GM23338 (cell line): ENCODE results near the gene PPP2R2B. TPM values are rescaled to one million over a fixed set of nuclear protein-coding genes. Genes with fewer than 3 reads are reported as not detected.

ENCODE experiments used
- ATAC-seq: fragments of 200-7000 bp; cut with Tn5 transposase; 3 replicates; pipeline ENCODE4 v1.9.1; 2020
- DNase-seq: peaks from one replicate; pipeline ENCODE4 v3.0.0-alpha.2; 2015; ENCODE audit warnings: low spot score
- H2AFZ ChIP-seq: fragments of 200-600 bp; sonication (generic); 2 replicates; pipeline ENCODE4 v1.8.0; 2016; ENCODE audit warnings: antibody characterized with exemption, mild to moderate bottlenecking, moderate library complexity
- H3F3A ChIP-seq: fragments of 200-600 bp; sonication (generic); replicated peaks from 2 replicates; pipeline ENCODE4 v1.8.0; 2017; ENCODE audit warnings: antibody characterized with exemption, mixed run types, low read depth
- H3K27ac ChIP-seq: fragments of 200-600 bp; sonication (generic); 2 replicates; pipeline ENCODE4 v1.6.1; 2016; ENCODE audit warnings: low read depth
- H3K27me3 ChIP-seq: fragments of 200-600 bp; sonication (generic); 2 replicates; pipeline ENCODE4 v1.8.0; 2016; ENCODE audit warnings: mild to moderate bottlenecking, mixed run types, moderate library complexity; ENCODE audit not compliant: insufficient read depth
- H3K36me3 ChIP-seq: fragments of 200-600 bp; sonication (generic); 2 replicates; pipeline ENCODE4 v1.8.0; 2016; ENCODE audit warnings: mild to moderate bottlenecking; ENCODE audit not compliant: insufficient read depth
- H3K4me1 ChIP-seq: fragments of 200-600 bp; sonication (generic); 2 replicates; pipeline ENCODE4 v1.8.0; 2016; ENCODE audit warnings: mild to moderate bottlenecking, moderate library complexity; ENCODE audit not compliant: insufficient read depth
- H3K4me2 ChIP-seq: fragments of 200-600 bp; sonication (generic); 2 replicates; pipeline ENCODE4 v1.7.1; 2017; ENCODE audit warnings: mixed run types
- H3K4me3 ChIP-seq: fragments of 200-600 bp; sonication (generic); 2 replicates; pipeline ENCODE4 v1.6.1; 2016; ENCODE audit warnings: mixed run types
- H3K79me2 ChIP-seq: fragments of 200-600 bp; sonication (generic); replicated peaks from 2 replicates; pipeline ENCODE4 v1.8.0; 2017; ENCODE audit warnings: mild to moderate bottlenecking; ENCODE audit not compliant: insufficient read depth
- H3K9me2 ChIP-seq: fragments of 200-600 bp; sonication (generic); 2 replicates; pipeline ENCODE4 v1.8.0; 2017; ENCODE audit not compliant: insufficient read depth
- H4K20me1 ChIP-seq: fragments of 200-600 bp; sonication (generic); replicated peaks from 2 replicates; pipeline ENCODE4 v1.8.0; 2017; ENCODE audit warnings: mild to moderate bottlenecking; ENCODE audit not compliant: insufficient read depth
- H3K27ac Mint-ChIP-seq: 2 replicates; pipeline ENCODE4 v1.8.0; 2020; ENCODE audit warnings: inconsistent platforms, mild to moderate bottlenecking, moderate library complexity, mixed read lengths
- H3K27me3 Mint-ChIP-seq: 3 replicates; pipeline ENCODE4 v1.8.0; 2022; ENCODE audit warnings: low read depth, mild to moderate bottlenecking, moderate library complexity, mixed read lengths, inconsistent platforms; ENCODE audit not compliant: insufficient read depth, poor library complexity
- H3K36me3 Mint-ChIP-seq: 3 replicates; pipeline ENCODE4 v1.8.0; 2021; ENCODE audit warnings: low read depth, mild to moderate bottlenecking, inconsistent platforms, moderate library complexity, mixed read lengths
- H3K4me1 Mint-ChIP-seq: 3 replicates; pipeline ENCODE4 v1.8.0; 2020; ENCODE audit warnings: mild to moderate bottlenecking, inconsistent platforms, mixed read lengths
- H3K4me3 Mint-ChIP-seq: 3 replicates; pipeline ENCODE4 v1.8.0; 2021; ENCODE audit warnings: moderate library complexity, mild to moderate bottlenecking, inconsistent platforms, mixed read lengths
- H3K9me3 Mint-ChIP-seq: 3 replicates; pipeline ENCODE4 v1.8.0; 2020; ENCODE audit warnings: moderate library complexity, mild to moderate bottlenecking, inconsistent platforms, mixed read lengths
- CREB1 ChIP-seq: fragments of 250-450 bp; sonication (Bioruptor Pico); IDR thresholded peaks from 2 replicates; pipeline ENCODE4 v1.5.0; 2020; ENCODE audit warnings: low read depth, mild to moderate bottlenecking, moderate library complexity
- CTCF ChIP-seq, 2 experiments: fragments of 200-600 bp in 1 of 2; sonication (generic) in 1 of 2; conservative IDR thresholded peaks; 2 replicates each; pipeline versions ENCODE4 v1.5.1 to v1.6.1; 2016 to 2017; ENCODE audit warnings: antibody characterized with exemption in 2 of 2, low read depth in 2 of 2, mild to moderate bottlenecking in 2 of 2, moderate library complexity in 1 of 2
- ETS1 ChIP-seq: IDR thresholded peaks from 2 replicates; pipeline ENCODE4 v1.6.1; 2016; ENCODE audit warnings: antibody characterized with exemption
- EZH2 ChIP-seq: fragments of 200-600 bp; sonication (generic); IDR thresholded peaks from one replicate; pipeline ENCODE4 v1.8.0; 2017; ENCODE audit warnings: antibody characterized with exemption, mild to moderate bottlenecking, low read depth; ENCODE audit not compliant: unreplicated experiment
- EZH2phosphoT487 ChIP-seq: fragments of 200-600 bp; sonication (generic); IDR thresholded peaks from one replicate; pipeline ENCODE4 v1.8.1; 2018; ENCODE audit warnings: antibody characterized with exemption; ENCODE audit not compliant: unreplicated experiment
- JUNB ChIP-seq: IDR thresholded peaks from one replicate; pipeline ENCODE4 v1.6.1; 2016; ENCODE audit warnings: antibody characterized with exemption; ENCODE audit not compliant: unreplicated experiment
- NANOG ChIP-seq: IDR thresholded peaks from 2 replicates; pipeline ENCODE4 v1.6.1; 2016; ENCODE audit warnings: antibody characterized with exemption, borderline replicate concordance
- POLR2AphosphoS5 ChIP-seq: IDR thresholded peaks from 2 replicates; pipeline ENCODE4 v1.6.1; 2016; ENCODE audit warnings: antibody characterized with exemption, low read depth
- STAT1 ChIP-seq: IDR thresholded peaks from one replicate; pipeline ENCODE4 v1.6.1; 2016; ENCODE audit warnings: antibody characterized with exemption; ENCODE audit not compliant: unreplicated experiment
- ZNF114 ChIP-seq: fragments of 250-450 bp; sonication (Bioruptor Pico); IDR thresholded peaks from 2 replicates; pipeline ENCODE4 v1.5.0; 2020; ENCODE audit warnings: mild to moderate bottlenecking, moderate library complexity
- ZNF331 ChIP-seq: fragments of 250-450 bp; sonication (Bioruptor Pico); IDR thresholded peaks from 2 replicates; pipeline ENCODE4 v1.5.0; 2020; ENCODE audit warnings: low read depth, mild to moderate bottlenecking, moderate library complexity
- ZNF462 ChIP-seq: fragments of 250-450 bp; sonication (Bioruptor Pico); IDR thresholded peaks from 2 replicates; pipeline ENCODE4 v1.5.0; 2020; ENCODE audit warnings: mild to moderate bottlenecking, moderate library complexity
- polyA plus RNA-seq: library from polyadenylated mRNA; unstranded; fragments of >200 nt; fragmentation: Nextera tagmentation; extraction: Ambion mirVana; gene quantifications from 2 replicates; pipeline ENCODE4 v1.2.1, GENCODE V29; 2016
- total RNA-seq: library from RNA; depleted of rRNA; stranded (reverse); fragments of >200 nt; shearing (Covaris generic); gene quantifications from 2 replicates; pipeline ENCODE4 v1.2.3, GENCODE V29; 2014
- TF ChIP-seq, protein P1 (sequence below): IDR thresholded peaks from one replicate; pipeline ENCODE4 v1.6.1; 2018; ENCODE audit warnings: antibody characterized with exemption; ENCODE audit not compliant: unreplicated experiment

The PPP2R2B gene
- total and polyA plus RNA-seq, 2 experiments from 2014 or later, result 21.3 to 33.9 TPM

GRCh38 chr5:146909255-146910068, 30.9 kb upstream of the PPP2R2B start:
- Histone ChIP-seq H3K36me3 (no peaks in the 10 kb centered on the region), H3K79me2 (no peaks in the 10 kb centered on the region), H4K20me1 (no peaks in the 10 kb centered on the region), H3K27me3 (no peaks in the 10 kb centered on the region), H2AFZ (no peak overlapping the region), H3K27ac (no peak overlapping the region), H3F3A (no peaks in the 10 kb centered on the region), H3K4me2 (no peak overlapping the region), H3K4me3 (no peak overlapping the region), H3K4me1 (no peaks in the 10 kb centered on the region), H3K9me2 (0 out of 2 replicates have a peak, but pooled peaks cover 1% of the 10 kb centered on the region)
- no peaks in the 10 kb centered on the region; the same call in 2 of the 3 replicates for H3K4me1 Mint-ChIP-seq
- H3K36me3 Mint-ChIP-seq, result no peaks in the 10 kb centered on the region
- TF ChIP-seq ZNF331 (CRISPR knock-in tag) (no peak), STAT1 (no peak), EZH2phosphoT487 (no peak), CTCF (conservative IDR thresholded peaks at IDR 0.05; ENCODE audit: low read depth in 2 of 2) (no peak), NANOG (no peak), JUNB (no peak), ETS1 (no peak), ZNF114 (CRISPR knock-in tag) (no peak), POLR2AphosphoS5 (no peak), EZH2 (no peak), ZNF462 (CRISPR knock-in tag) (no peak), CREB1 (CRISPR knock-in tag) (no peak)
- TF ChIP-seq, protein P1, sequence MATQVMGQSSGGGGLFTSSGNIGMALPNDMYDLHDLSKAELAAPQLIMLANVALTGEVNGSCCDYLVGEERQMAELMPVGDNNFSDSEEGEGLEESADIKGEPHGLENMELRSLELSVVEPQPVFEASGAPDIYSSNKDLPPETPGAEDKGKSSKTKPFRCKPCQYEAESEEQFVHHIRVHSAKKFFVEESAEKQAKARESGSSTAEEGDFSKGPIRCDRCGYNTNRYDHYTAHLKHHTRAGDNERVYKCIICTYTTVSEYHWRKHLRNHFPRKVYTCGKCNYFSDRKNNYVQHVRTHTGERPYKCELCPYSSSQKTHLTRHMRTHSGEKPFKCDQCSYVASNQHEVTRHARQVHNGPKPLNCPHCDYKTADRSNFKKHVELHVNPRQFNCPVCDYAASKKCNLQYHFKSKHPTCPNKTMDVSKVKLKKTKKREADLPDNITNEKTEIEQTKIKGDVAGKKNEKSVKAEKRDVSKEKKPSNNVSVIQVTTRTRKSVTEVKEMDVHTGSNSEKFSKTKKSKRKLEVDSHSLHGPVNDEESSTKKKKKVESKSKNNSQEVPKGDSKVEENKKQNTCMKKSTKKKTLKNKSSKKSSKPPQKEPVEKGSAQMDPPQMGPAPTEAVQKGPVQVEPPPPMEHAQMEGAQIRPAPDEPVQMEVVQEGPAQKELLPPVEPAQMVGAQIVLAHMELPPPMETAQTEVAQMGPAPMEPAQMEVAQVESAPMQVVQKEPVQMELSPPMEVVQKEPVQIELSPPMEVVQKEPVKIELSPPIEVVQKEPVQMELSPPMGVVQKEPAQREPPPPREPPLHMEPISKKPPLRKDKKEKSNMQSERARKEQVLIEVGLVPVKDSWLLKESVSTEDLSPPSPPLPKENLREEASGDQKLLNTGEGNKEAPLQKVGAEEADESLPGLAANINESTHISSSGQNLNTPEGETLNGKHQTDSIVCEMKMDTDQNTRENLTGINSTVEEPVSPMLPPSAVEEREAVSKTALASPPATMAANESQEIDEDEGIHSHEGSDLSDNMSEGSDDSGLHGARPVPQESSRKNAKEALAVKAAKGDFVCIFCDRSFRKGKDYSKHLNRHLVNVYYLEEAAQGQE, result no peak
- H3K27me3 Mint-ChIP-seq, result no peaks in the 10 kb centered on the region
- ATAC-seq, result no peak
- H3K27ac Mint-ChIP-seq, result no peak overlapping the region
- H3K4me3 Mint-ChIP-seq, result no peak overlapping the region
- no peak for DNase-seq
- no peaks in the 10 kb centered on the region for H3K9me3 Mint-ChIP-seq
